ENCODE results near the gene TMEM156.

DNA sequence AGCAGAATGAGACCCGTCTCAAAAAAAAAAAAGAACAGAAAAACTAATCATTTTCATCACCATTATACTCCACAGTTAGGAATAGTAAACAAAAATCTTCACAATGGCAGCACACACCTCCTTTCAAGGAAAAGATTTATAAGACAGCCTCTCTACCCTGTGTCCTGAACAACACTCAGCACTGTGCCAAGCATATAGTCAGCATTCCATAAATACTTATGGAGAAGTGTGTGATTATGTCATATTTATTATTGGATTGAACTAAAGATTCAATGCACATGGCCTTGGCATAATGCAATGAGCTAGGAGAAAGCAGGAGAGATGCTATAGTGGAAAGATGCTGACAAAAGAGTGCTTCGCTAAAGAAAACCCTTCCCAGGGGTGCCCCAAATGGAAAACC lies 112.0 kb downstream of the TMEM156 start:
- TF ChIP-seq, protein P1, sequence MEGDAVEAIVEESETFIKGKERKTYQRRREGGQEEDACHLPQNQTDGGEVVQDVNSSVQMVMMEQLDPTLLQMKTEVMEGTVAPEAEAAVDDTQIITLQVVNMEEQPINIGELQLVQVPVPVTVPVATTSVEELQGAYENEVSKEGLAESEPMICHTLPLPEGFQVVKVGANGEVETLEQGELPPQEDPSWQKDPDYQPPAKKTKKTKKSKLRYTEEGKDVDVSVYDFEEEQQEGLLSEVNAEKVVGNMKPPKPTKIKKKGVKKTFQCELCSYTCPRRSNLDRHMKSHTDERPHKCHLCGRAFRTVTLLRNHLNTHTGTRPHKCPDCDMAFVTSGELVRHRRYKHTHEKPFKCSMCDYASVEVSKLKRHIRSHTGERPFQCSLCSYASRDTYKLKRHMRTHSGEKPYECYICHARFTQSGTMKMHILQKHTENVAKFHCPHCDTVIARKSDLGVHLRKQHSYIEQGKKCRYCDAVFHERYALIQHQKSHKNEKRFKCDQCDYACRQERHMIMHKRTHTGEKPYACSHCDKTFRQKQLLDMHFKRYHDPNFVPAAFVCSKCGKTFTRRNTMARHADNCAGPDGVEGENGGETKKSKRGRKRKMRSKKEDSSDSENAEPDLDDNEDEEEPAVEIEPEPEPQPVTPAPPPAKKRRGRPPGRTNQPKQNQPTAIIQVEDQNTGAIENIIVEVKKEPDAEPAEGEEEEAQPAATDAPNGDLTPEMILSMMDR (IDR thresholded peaks at IDR 0.05): no peak
- TF ChIP-seq EZH2 (IDR thresholded peaks at IDR 0.05): no peak
- TF ChIP-seq EZH2phosphoT487 (IDR thresholded peaks at IDR 0.05): no peak
